K562 (cell line): ENCODE data around the gene ZDHHC14. TPM values are rescaled to one million over a fixed set of nuclear protein-coding genes. Genes with fewer than 3 reads are reported as not detected.
A peak's percentile ranks its signal among the peaks of the same experiment; 100 is the strongest.

ENCODE experiments used
- ATAC-seq: fragments of 200-7000 bp; cut with Tn5 transposase; 3 replicates; pipeline ENCODE4 v1.9.1; 2020; ENCODE audit warnings: moderate library complexity
- BruUV-seq: library from RNA; stranded (reverse); fragments of 400-500 nt; replicated peaks from 2 replicates; lab custom pipeline; 2021; lab: Mats Ljungman, UMichigan
- CTCF ChIA-PET: fragments of 300-600 bp; formaldehyde crosslinking; extraction: SDS; loops from one replicate; lab custom pipeline; 2021; ENCODE audit warnings: low intra/inter-chr PET ratio; lab: Yijun Ruan, JAX
- POLR2A ChIA-PET: fragments of 300-600, 350-650 bp; sonication (Branson Sonifier 250); formaldehyde crosslinking; extraction: SDS; loops from one replicate; lab custom pipeline; 2021; ENCODE audit warnings: antibody characterized with exemption, inconsistent platforms; lab: Yijun Ruan, JAX
- DNase-seq, 4 experiments: peaks; one replicate each; pipeline versions ENCODE4 v3.0.0 to v3.0.0-alpha.2; 2011 to 2018; ENCODE audit warnings: low spot score in 3 of 4, mixed read lengths in 3 of 4; ENCODE audit errors: extremely low read depth in 1 of 4
- FAIRE-seq: peaks from 2 replicates; lab custom pipeline; 2011; peaks lifted over from hg19 to GRCh38; lab: Jason Lieb, UNC
- H2AFZ ChIP-seq: 2 replicates; pipeline ENCODE4 v1.6.0; 2011; ENCODE audit warnings: low read depth, low read length, control low read depth, inconsistent platforms
- H3K27ac ChIP-seq: fragments of 200-600 bp; 3 replicates; pipeline ENCODE4 v1.8.0; 2011; ENCODE audit warnings: low read depth, mild to moderate bottlenecking, control low read depth, inconsistent platforms, low read length, moderate library complexity, mixed read lengths; ENCODE audit errors: extremely low read depth
- H3K27me3 ChIP-seq, 2 experiments: fragments of 300-600 bp in 1 of 2; 2 replicates in 1 of 2; 3 replicates in 1 of 2; pipeline versions ENCODE4 v1.6.0 to v1.8.0; 2011; ENCODE audit warnings: inconsistent platforms in 2 of 2, low read length in 2 of 2, mild to moderate bottlenecking in 1 of 2, mixed read lengths in 1 of 2, moderate library complexity in 1 of 2; ENCODE audit not compliant: control insufficient read depth in 2 of 2, insufficient read depth in 2 of 2
- H3K36me3 ChIP-seq: fragments of 300-600 bp; 3 replicates; pipeline ENCODE4 v1.8.0; 2011; ENCODE audit warnings: mild to moderate bottlenecking, low read length, inconsistent platforms; ENCODE audit not compliant: control insufficient read depth, insufficient read depth
- H3K4me1 ChIP-seq, 2 experiments: fragments of 200-600 bp in 1 of 2; replicated peaks in 1 of 2; 2 replicates in 1 of 2; 3 replicates in 1 of 2; pipeline versions ENCODE4 v1.5.1 to v1.8.0; 2011; ENCODE audit warnings: inconsistent platforms in 2 of 2, low read length in 2 of 2, mild to moderate bottlenecking in 1 of 2, mixed read lengths in 1 of 2, moderate library complexity in 1 of 2; ENCODE audit not compliant: control insufficient read depth in 2 of 2, insufficient read depth in 2 of 2
- H3K4me2 ChIP-seq: 2 replicates; pipeline ENCODE4 v1.6.1; 2011; ENCODE audit warnings: low read length, control low read depth, inconsistent platforms, mixed read lengths; ENCODE audit not compliant: insufficient read depth
- H3K4me3 ChIP-seq: fragments of 200-600 bp; sonication (generic), shearing (Covaris generic); 2 replicates; pipeline ENCODE4 v1.5.1; 2016; ENCODE audit warnings: control low read depth, inconsistent platforms
- H3K79me2 ChIP-seq: fragments of 200-600 bp; 3 replicates; pipeline ENCODE4 v1.8.0; 2011; ENCODE audit warnings: low read length, inconsistent platforms; ENCODE audit not compliant: control insufficient read depth, insufficient read depth
- H3K9ac ChIP-seq, 2 experiments: 2 replicates each; pipeline versions ENCODE4 v1.6.0 to v1.6.1; 2011; ENCODE audit warnings: low read depth in 2 of 2, low read length in 2 of 2, control low read depth in 1 of 2, inconsistent platforms in 1 of 2, mild to moderate bottlenecking in 1 of 2, mixed read lengths in 1 of 2; ENCODE audit not compliant: insufficient read depth in 1 of 2
- H3K9me1 ChIP-seq: one replicate; pipeline ENCODE4 v1.6.0; 2011; ENCODE audit warnings: inconsistent platforms, mild to moderate bottlenecking, low read length, moderate library complexity; ENCODE audit not compliant: control insufficient read depth, insufficient read depth
- H3K9me3 ChIP-seq: replicated peaks from 2 replicates; pipeline ENCODE4 v1.5.1; 2011; ENCODE audit warnings: low read depth, low read length, inconsistent platforms; ENCODE audit not compliant: control insufficient read depth, insufficient read depth
- H4K20me1 ChIP-seq: replicated peaks from 2 replicates; pipeline ENCODE4 v1.6.1; 2011; ENCODE audit warnings: low read length, inconsistent platforms, mixed read lengths; ENCODE audit not compliant: control insufficient read depth, insufficient read depth
- ARNT ChIP-seq, 2 experiments: fragments of 450-650 bp; IDR thresholded peaks; 2 replicates each; pipeline ENCODE4 v1.6.1; 2016; ENCODE audit warnings: mild to moderate bottlenecking in 1 of 2
- CBX5 ChIP-seq: IDR thresholded peaks from 2 replicates; pipeline ENCODE4 v1.6.1; 2014; ENCODE audit warnings: low read depth, borderline replicate concordance
- CEBPG ChIP-seq, 3 experiments: fragments of 200-800 bp in 1 of 3; sonication (Bioruptor generic) in 1 of 3; sonication (generic) in 1 of 3; formaldehyde crosslinking in 1 of 3; IDR thresholded peaks in 2 of 3; conservative IDR thresholded peaks in 1 of 3; 2 replicates each; pipeline versions ENCODE4 v1.6.1 to v1.8.0; 2016 to 2022; ENCODE audit warnings: missing compliant biosample characterization in 2 of 3, missing genetic modification characterization in 2 of 3, mild to moderate bottlenecking in 1 of 3, missing genetic modification reagents in 1 of 3
- ERF ChIP-seq: fragments of 450-650 bp; formaldehyde crosslinking; IDR thresholded peaks from 2 replicates; pipeline ENCODE4 v1.4.0; 2020; ENCODE audit warnings: mild to moderate bottlenecking, mixed read lengths
- FOXP1 ChIP-seq: sonication (generic); formaldehyde crosslinking; IDR thresholded peaks from 2 replicates; pipeline ENCODE4 v1.8.0; 2022; ENCODE audit warnings: mild to moderate bottlenecking, missing genetic modification reagents
- HDAC1 ChIP-seq, 2 experiments: fragments of 450-650 bp; IDR thresholded peaks; 2 replicates each; pipeline ENCODE4 v1.6.1; 2016 to 2017; ENCODE audit warnings: inconsistent platforms in 1 of 2, mild to moderate bottlenecking in 1 of 2, moderate library complexity in 1 of 2
- HMG20B ChIP-seq: fragments of 250-450 bp; sonication (Bioruptor Pico); IDR thresholded peaks from 2 replicates; pipeline ENCODE4 v1.5.0; 2021; ENCODE audit warnings: mild to moderate bottlenecking
- L3MBTL2 ChIP-seq: fragments of 450-650 bp; IDR thresholded peaks from 2 replicates; pipeline ENCODE4 v1.6.1; 2016; ENCODE audit warnings: mild to moderate bottlenecking, moderate library complexity
- MTA2 ChIP-seq: fragments of 450-650 bp; IDR thresholded peaks from 2 replicates; pipeline ENCODE4 v1.6.1; 2016; ENCODE audit warnings: low read depth
- OTX1 ChIP-seq: fragments of 450-650 bp; formaldehyde crosslinking; IDR thresholded peaks from 2 replicates; pipeline ENCODE4 v1.4.0; 2022; ENCODE audit warnings: mild to moderate bottlenecking
- SMAD2 ChIP-seq: fragments of 150-350 bp; IDR thresholded peaks from 2 replicates; pipeline ENCODE4 v1.6.1; 2014; ENCODE audit warnings: low read depth, mild to moderate bottlenecking, low read length
- TAF9B ChIP-seq: fragments of 450-650 bp; IDR thresholded peaks from 2 replicates; pipeline ENCODE4 v1.6.1; 2018; ENCODE audit warnings: mild to moderate bottlenecking; ENCODE audit not compliant: partially characterized antibody
- WHSC1 ChIP-seq: IDR thresholded peaks from one replicate; pipeline ENCODE4 v1.6.1; 2012; ENCODE audit warnings: low read length, control low read depth, inconsistent platforms
- XRCC3 ChIP-seq: fragments of 450-650 bp; IDR thresholded peaks from 2 replicates; pipeline ENCODE4 v1.6.1; 2017; ENCODE audit warnings: mild to moderate bottlenecking, moderate library complexity
- XRCC5 ChIP-seq: fragments of 200-400 bp; formaldehyde crosslinking; IDR thresholded peaks from 2 replicates; pipeline ENCODE4 v1.6.1; 2017; ENCODE audit warnings: low read depth, mild to moderate bottlenecking, low read length
- ZNF695 ChIP-seq: fragments of 450-650 bp; formaldehyde crosslinking; IDR thresholded peaks from 2 replicates; pipeline ENCODE4 v1.4.0; 2020; ENCODE audit warnings: mild to moderate bottlenecking, moderate library complexity
- WGBS: fragments of 100-300 bp; shearing (Covaris generic); methylation state at CpG from one replicate; pipeline ENCODE4 v1.1.6; 2016; ENCODE audit warnings: low coverage, mixed read lengths; ENCODE audit not compliant: insufficient coverage; ENCODE audit errors: missing lambda C conversion rate; 5-methylcytosine and 5-hydroxymethylcytosine counted together
- in situ Hi-C: fragments of 300-500 bp; cut with MboI; formaldehyde crosslinking; loops from 4 replicates; pipeline ENCODE4 v1.15.0; 2018; ENCODE audit warnings: inconsistent platforms, mixed read lengths
- intact Hi-C: fragments of 100-400 bp; cut with micrococcal nuclease; formaldehyde crosslinking; loops from 2 replicates; pipeline ENCODE4 v1.14.2; 2022
- polyA plus RNA-seq, 8 experiments: library from polyadenylated mRNA; depleted of rRNA in 4 of 8; stranded (reverse) in 5 of 8; unstranded in 3 of 8; fragments of >200 nt; fragmentation: Nextera tagmentation in 2 of 8; fragmentation: Illumina TruSeq in 1 of 8; extraction: Ambion mirVana in 2 of 8; extraction: Trizol in 1 of 8; gene quantifications; 2 replicates each; pipeline versions ENCODE4 v1.2.1 to v1.2.3, GENCODE V29; 2011 to 2014; ENCODE audit warnings: inconsistent platforms in 1 of 8, missing spikeins in 1 of 8
- total RNA-seq, 7 experiments: library from RNA; depleted of rRNA in 6 of 7; stranded (reverse); fragments of >200 nt in 6 of 7; fragmentation: Illumina TruSeq in 2 of 7; extraction: Trizol in 2 of 7; gene quantifications; 2 replicates each; pipeline versions ENCODE4 v1.2.1 to v1.2.3, GENCODE V29; 2011 to 2021; ENCODE audit warnings: low replicate concordance in 1 of 7
- TF ChIP-seq, protein P1 (sequence below): fragments of 450-650 bp; formaldehyde crosslinking; IDR thresholded peaks from 2 replicates; pipeline ENCODE4 v1.4.0; 2020; ENCODE audit warnings: mild to moderate bottlenecking, moderate library complexity
- TF ChIP-seq, protein P2 (sequence below): fragments of 450-650 bp; formaldehyde crosslinking; IDR thresholded peaks from 2 replicates; pipeline ENCODE4 v1.4.0; 2020; ENCODE audit warnings: mild to moderate bottlenecking, moderate library complexity

The ZDHHC14 gene
- total and polyA plus RNA-seq, 9 of the 15 experiments (the other 6 are each of a cell fraction or from before 2014, with no cell fraction given) = 0.92 to 23.1 (median 13.8) TPM

DNA sequence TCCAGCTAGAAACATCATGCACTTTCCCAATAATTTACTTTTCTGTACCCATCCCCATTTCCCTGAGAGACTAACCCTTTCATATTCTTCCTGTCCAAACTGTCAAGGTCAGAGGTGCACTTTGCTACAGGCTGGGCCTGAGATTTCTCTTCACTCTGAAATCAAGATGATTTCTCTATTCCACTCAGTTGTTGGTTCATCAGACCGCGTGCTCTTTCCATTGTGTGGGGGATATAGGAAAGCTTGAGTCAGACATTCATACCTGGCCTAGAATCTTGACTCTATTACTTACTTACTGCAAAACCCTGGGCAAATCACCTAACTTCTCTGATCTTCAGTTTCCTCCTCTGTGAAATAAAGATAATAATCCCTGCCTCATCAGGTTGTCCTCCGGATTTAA lies 4.7 kb upstream of the ZDHHC14 start:
- Histone ChIP-seq H3K4me1 (peaks cover 5 to 14% of the 10 kb centered on the region in 2 experiments; a peak in 4 of 5 replicates), H3K36me3 (no peaks in the 10 kb centered on the region), H4K20me1 (no peaks in the 10 kb centered on the region), H3K27ac (no peak overlapping the region), H3K79me2 (peaks cover 4% of the 10 kb centered on the region; the same call in 1 of the 3 replicates), H3K9me3 (no peaks in the 10 kb centered on the region), H3K9me1 (no peaks in the 10 kb centered on the region), H3K9ac (no peak overlapping the region), H3K4me2 (no peak overlapping the region), H2AFZ (0 out of 2 replicates have a peak overlapping the region, but pooled peaks have one; percentile 53), H3K27me3 (no peaks in the 10 kb centered on the region), H3K4me3 (no peak overlapping the region)
- intact Hi-C loops (no loop called here), in situ Hi-C loops (no loop called here)
- no peak for TF ChIP-seq ERF (CRISPR knock-in tag)
- no peak for TF ChIP-seq OTX1 (CRISPR knock-in tag)
- TF ChIP-seq ZNF695 = no peak
- TF ChIP-seq, protein P1, sequence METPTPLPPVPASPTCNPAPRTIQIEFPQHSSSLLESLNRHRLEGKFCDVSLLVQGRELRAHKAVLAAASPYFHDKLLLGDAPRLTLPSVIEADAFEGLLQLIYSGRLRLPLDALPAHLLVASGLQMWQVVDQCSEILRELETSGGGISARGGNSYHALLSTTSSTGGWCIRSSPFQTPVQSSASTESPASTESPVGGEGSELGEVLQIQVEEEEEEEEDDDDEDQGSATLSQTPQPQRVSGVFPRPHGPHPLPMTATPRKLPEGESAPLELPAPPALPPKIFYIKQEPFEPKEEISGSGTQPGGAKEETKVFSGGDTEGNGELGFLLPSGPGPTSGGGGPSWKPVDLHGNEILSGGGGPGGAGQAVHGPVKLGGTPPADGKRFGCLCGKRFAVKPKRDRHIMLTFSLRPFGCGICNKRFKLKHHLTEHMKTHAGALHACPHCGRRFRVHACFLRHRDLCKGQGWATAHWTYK (CRISPR knock-in tag) = no peak
- TF ChIP-seq L3MBTL2 = no peak
- TF ChIP-seq, protein P2, sequence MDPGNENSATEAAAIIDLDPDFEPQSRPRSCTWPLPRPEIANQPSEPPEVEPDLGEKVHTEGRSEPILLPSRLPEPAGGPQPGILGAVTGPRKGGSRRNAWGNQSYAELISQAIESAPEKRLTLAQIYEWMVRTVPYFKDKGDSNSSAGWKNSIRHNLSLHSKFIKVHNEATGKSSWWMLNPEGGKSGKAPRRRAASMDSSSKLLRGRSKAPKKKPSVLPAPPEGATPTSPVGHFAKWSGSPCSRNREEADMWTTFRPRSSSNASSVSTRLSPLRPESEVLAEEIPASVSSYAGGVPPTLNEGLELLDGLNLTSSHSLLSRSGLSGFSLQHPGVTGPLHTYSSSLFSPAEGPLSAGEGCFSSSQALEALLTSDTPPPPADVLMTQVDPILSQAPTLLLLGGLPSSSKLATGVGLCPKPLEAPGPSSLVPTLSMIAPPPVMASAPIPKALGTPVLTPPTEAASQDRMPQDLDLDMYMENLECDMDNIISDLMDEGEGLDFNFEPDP (CRISPR knock-in tag) = no peak
- no peak for TF ChIP-seq MTA2
- no peak for TF ChIP-seq HMG20B (CRISPR knock-in tag)
- TF ChIP-seq XRCC3 = no peak
- TF ChIP-seq FOXP1 (CRISPR knock-in tag) = no peak
- no peak for TF ChIP-seq SMAD2
- no peak for TF ChIP-seq ARNT (IDR thresholded peaks at IDR 0.05)
- no peak for TF ChIP-seq CBX5
- no peak for TF ChIP-seq WHSC1
- no peak for TF ChIP-seq TAF9B
- no peak for TF ChIP-seq HDAC1 (IDR thresholded peaks at IDR 0.05)
- no peak for TF ChIP-seq CEBPG (CRISPR knock-in tag; IDR thresholded peaks at IDR 0.05)
- no peak for TF ChIP-seq CEBPG (tag; conservative IDR thresholded peaks at IDR 0.05 in 1 of 2, IDR thresholded peaks at IDR 0.05 in 1 of 2)
- TF ChIP-seq XRCC5 = no peak
- 73% methylated on average over 3 of the region's 3 CpGs for WGBS
- FAIRE-seq (peak; percentile 40), ATAC-seq (no peak), DNase-seq (no peak)
- BruUV-seq = no TSS peak
- POLR2A ChIA-PET = interaction anchor here (0.6 to 2.2 kb wide), 3 partner anchors 11 to 1598 kb away, joined by 3 to 8 read pairs (median 3); no protein-coding TSS in a partner anchor
- CTCF ChIA-PET = no interaction called here
